GM18505 (cell line): ENCODE measurements around the gene ALDH1L2.

Source experiments
- ATAC-seq: cut with Tn5 transposase; IDR thresholded peaks from one replicate; pipeline ENCODE4 v1.9.1; 2021; ENCODE audit not compliant: unreplicated experiment
- POLR2A ChIP-seq: IDR thresholded peaks from 4 replicates; pipeline ENCODE4 v1.6.1; 2011; ENCODE audit warnings: borderline replicate concordance; ENCODE audit not compliant: insufficient read depth, insufficient read length; ENCODE audit errors: extremely low read depth

Gene ALDH1L2

GRCh38 chr12:105084251-105085250 lies at the start of gene ALDH1L2:
Gene ALDH1L2 (minus strand): TSS chr12:105084458. CDS start chr12:105084436, 22 bp downstream.
- TF ChIP-seq POLR2A: peak; percentile 46
- ATAC-seq: peak; percentile 70

DNA sequence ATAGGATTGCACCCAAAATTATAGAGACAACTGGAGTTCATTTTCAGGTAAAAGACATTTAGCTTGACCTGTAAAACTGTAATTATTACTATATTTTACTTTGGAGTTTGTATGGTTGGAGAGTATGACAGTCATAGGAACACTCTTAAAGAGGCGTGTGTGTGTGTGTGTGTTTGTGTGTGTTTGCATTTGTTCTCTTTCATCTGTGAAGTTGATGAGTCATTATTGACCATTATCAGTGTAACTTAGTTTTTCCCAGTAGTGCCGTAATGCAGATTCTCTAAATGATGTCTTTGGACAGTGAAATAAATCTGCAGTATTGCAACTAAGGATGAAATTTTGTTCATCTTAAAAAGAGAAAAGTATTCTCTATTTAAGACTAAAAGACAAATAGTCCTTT lies 36.3 kb upstream of the ALDH1L2 start:
- TF ChIP-seq POLR2A: no peak
- ATAC-seq: no peak

- no peak for TF ChIP-seq POLR2A
- ATAC-seq: no peak
Measured at GRCh38 chr12:105116969-105117368, 32.7 kb upstream of the ALDH1L2 start.

- TF ChIP-seq POLR2A: no peak
- no peak for ATAC-seq
Measured at GRCh38 chr12:105113094-105113493, 28.8 kb upstream of the ALDH1L2 start.

DNA sequence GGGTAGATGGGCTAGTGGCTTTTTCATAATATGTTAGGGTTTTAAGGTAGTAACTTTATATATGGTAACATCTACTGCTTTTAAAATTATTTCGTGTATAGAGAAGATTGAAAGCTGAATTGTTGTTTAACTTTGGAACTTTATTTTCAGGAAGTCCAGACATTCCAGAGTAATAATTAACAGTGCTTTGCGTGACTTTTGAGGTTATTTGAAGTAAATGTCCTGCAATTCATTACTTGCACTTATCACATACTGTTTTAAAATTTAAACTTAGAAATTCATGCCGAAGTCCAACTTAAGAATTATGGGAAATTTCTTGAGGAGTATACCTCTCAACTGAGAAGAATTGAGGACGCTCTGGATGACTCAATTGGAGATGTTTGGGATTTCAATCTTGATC lies 26.6 kb upstream of the ALDH1L2 start:
- ATAC-seq: no peak

DNA sequence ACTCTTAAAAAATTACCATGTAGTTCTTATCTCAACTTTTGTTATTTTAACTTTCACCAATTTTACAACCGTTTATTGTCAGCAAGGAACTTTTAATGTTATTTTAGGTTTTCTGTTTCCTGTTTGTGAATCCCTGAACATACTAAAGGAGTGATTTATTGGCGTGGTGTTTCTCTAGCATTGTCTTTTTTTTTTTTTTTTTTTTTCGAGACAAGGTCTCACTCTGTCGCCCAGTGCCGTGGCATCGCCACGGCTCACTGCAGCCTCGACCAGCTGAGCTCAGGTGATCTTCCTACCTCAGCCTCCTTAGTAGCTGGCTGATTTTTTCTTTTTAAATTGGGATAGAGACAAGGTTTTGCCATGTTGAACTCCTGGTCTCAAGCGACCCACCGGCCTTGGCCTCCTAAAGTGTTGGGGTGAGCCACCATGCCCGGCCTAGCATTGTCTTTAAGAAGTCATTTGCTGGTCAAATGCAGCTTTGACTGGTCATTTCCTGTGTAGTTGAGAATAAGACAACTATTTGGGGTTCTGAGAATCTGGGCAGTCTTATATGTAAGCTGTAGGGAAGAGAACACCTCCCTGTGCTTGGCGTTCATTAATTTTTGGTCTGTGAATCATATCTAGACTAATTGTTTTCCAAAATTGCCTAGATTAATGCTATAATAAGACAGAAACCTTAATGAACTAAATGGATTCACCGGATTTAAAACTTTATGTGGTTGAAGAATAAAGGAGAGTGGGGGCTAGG lies 25.4 kb upstream of the ALDH1L2 start:
- no peak for ATAC-seq

More for the DNA sequence above, 26.6 kb upstream of the ALDH1L2 start:
- no peak for TF ChIP-seq POLR2A

DNA sequence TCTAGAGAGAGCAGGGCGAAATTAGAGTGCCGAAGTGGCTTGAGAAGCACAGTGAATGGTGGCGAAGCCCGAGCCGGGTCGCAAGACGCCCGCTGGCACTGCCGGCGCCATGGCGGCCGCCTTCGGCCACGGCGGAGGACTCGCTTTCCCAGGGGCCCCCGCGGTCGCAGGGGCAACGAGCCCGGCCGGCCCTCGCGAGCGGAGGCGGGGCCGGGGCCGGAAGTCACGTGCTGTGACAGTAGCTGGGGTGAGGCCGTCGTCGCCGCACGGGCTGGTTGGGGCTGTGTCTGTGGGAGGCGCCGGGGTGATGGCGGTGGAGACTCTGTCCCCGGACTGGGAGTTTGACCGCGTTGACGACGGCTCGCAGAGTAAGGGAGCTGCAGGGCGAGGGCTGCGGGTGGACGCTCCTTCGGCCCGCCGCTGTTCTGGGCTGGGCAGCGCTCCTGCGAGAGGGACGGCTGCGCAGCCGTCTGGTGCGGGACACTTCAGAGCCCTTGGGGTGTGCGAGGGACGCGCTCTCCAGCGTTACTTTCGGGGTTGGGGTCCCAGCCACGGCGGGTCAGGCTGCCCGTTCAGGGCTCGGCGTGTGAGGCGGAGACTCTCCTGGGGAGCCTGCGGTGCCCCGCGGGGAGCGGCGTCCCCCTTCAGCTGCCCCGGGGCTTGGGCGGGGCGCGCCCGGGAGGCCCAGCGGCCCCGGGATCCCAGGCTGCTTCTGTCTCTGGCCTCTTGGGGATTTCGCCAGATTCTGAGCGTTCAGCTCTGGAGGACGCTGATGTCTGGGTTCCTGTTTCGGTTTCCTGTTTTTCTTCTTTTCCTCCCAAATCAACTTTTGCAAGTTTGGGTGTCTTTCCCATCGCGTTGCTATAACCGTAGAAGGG lies 23.5 kb upstream of the ALDH1L2 start, which contains the start of gene WASHC4:
Gene WASHC4, plus strand, starts transcription at position 238 of the 878 bp plus-strand sequence. Its CDS starts 70 bp downstream, at position 308.
- ATAC-seq: peak; percentile 91
- peak; percentile 99 for TF ChIP-seq POLR2A

More for the DNA sequence above, 25.4 kb upstream of the ALDH1L2 start:
- TF ChIP-seq POLR2A: no peak

- no peak for TF ChIP-seq POLR2A
- peak; percentile 3 for ATAC-seq
Measured at GRCh38 chr12:105107171-105107493, 22.9 kb upstream of the ALDH1L2 start.

DNA sequence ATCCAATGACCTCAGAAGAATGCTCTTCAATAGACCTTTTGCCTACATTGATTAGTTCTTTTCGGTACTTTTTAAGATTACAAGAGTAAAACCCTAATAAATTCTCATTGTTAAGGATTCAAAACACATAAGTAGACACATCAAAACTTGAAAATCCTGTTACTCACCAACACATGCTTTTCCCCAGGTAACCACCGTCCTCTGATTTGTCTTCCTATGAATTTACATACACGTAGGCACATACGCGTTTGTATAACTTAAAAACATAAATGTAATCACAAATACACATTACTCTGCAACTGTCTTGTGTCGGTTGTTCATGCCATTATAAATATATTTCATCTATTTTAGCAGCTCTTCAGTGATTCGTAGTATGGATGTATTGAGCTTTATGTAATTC lies 22.4 kb upstream of the ALDH1L2 start:
- no peak for TF ChIP-seq POLR2A

GRCh38 chr12:105104762-105105161 lies 20.5 kb upstream of the ALDH1L2 start:
- no peak for TF ChIP-seq POLR2A
- no peak for ATAC-seq

More for the DNA sequence above, 22.4 kb upstream of the ALDH1L2 start:
- ATAC-seq: no peak

GRCh38 chr12:105102673-105103072 lies 18.4 kb upstream of the ALDH1L2 start:
- TF ChIP-seq POLR2A: no peak
- no peak for ATAC-seq

GRCh38 chr12:105100998-105101397 lies 16.7 kb upstream of the ALDH1L2 start:
- no peak for ATAC-seq
- no peak for TF ChIP-seq POLR2A
